ENCODE results near the gene FRK. TPM values are rescaled to one million over a fixed set of nuclear protein-coding genes. Genes with fewer than 3 reads are reported as not detected.

The FRK gene
- total RNA-seq, 4 donors from 2014 or later = 0.44 to 1.3 (median 0.63) TPM

GRCh38 chr6:116072368-116072767 lies 11.7 kb upstream of the FRK start:
- TF ChIP-seq CTCF (IDR thresholded peaks at IDR 0.05; ENCODE audit: low read depth) = no peak

GRCh38 chr6:116070616-116071389 lies 10.1 kb upstream of the FRK start:
- TF ChIP-seq CTCF (IDR thresholded peaks at IDR 0.05; ENCODE audit: low read depth) = no peak

GRCh38 chr6:116070101-116070500 lies 9.4 kb upstream of the FRK start:
- TF ChIP-seq CTCF (IDR thresholded peaks at IDR 0.05; ENCODE audit: low read depth) = no peak

GRCh38 chr6:116066789-116067188 lies 6.1 kb upstream of the FRK start:
- no peak for TF ChIP-seq CTCF (IDR thresholded peaks at IDR 0.05; ENCODE audit: low read depth)

- TF ChIP-seq CTCF (IDR thresholded peaks at IDR 0.05; ENCODE audit: low read depth) = no peak
Observed at GRCh38 chr6:116064666-116065065, 4.0 kb upstream of the FRK start.

- no peak for TF ChIP-seq CTCF (IDR thresholded peaks at IDR 0.05; ENCODE audit: low read depth)
Observed at GRCh38 chr6:116062496-116062895, 1.8 kb upstream of the FRK start.

- TF ChIP-seq CTCF (IDR thresholded peaks at IDR 0.05; ENCODE audit: low read depth) = no peak
Observed at GRCh38 chr6:116059713-116060571, 749 bp downstream of the FRK start.
